T-helper 1 cell (primary cell): ENCODE measurements around the gene FITM1.

ENCODE experiments used
- DNase-seq, 5 donors: peaks; one replicate each; pipeline ENCODE4 v3.0.0-alpha.2; 2012 to 2020

The FITM1 gene

GRCh38 chr14:24121210-24121609 lies 9.2 kb upstream of the FITM1 start:
- no peak for DNase-seq

- DNase-seq = no peak
These were observed 8.0 kb upstream of the FITM1 start for GRCh38 chr14:24122416-24122815.

GRCh38 chr14:24122898-24123297 lies 7.6 kb upstream of the FITM1 start:
- no peak for DNase-seq

- no peak for DNase-seq
These were observed 6.7 kb upstream of the FITM1 start for GRCh38 chr14:24123424-24124417.

GRCh38 chr14:24126939-24127338 lies 3.5 kb upstream of the FITM1 start:
- no peak for DNase-seq

GRCh38 chr14:24127673-24128072 lies 2.8 kb upstream of the FITM1 start:
- DNase-seq = no peak

GRCh38 chr14:24129410-24129998 lies 955 bp upstream of the FITM1 start:
- no peak for DNase-seq

- DNase-seq = no peak
These were observed 474 bp downstream of the FITM1 start for GRCh38 chr14:24130717-24131548.

GRCh38 chr14:24131549-24131966 lies 1.1 kb downstream of the FITM1 start:
- no peak for DNase-seq

- peak in 1 of 5 donors; percentile 18 for DNase-seq
These were observed 1.7 kb downstream of the FITM1 start for GRCh38 chr14:24132061-24132685.

- DNase-seq = no peak
These were observed 2.5 kb downstream of the FITM1 start for GRCh38 chr14:24132976-24133375.

- DNase-seq = no peak
These were observed 3.3 kb downstream of the FITM1 start for GRCh38 chr14:24133735-24134134.

GRCh38 chr14:24135584-24135833 lies 5.0 kb downstream of the FITM1 start:
- no peak for DNase-seq

GRCh38 chr14:24135834-24136683 lies 5.6 kb downstream of the FITM1 start, which contains the start of gene PSME1:
Gene PSME1, plus strand, starts transcription at chr14:24136194. Its CDS starts 69 bp downstream, at chr14:24136263.
- DNase-seq = peak; percentile 88 to 94 (median 93)

- DNase-seq = no peak
These were observed 6.4 kb downstream of the FITM1 start for GRCh38 chr14:24136684-24137528.

GRCh38 chr14:24137529-24138395 lies 7.3 kb downstream of the FITM1 start:
- no peak for DNase-seq

- DNase-seq = no peak
These were observed 8.2 kb downstream of the FITM1 start for GRCh38 chr14:24138396-24139271.

- peak in 1 of 5 donors; percentile 24 for DNase-seq
These were observed 8.9 kb downstream of the FITM1 start for GRCh38 chr14:24139272-24139934.
